Endothelial cell of umbilical vein (primary cell): ENCODE measurements around the gene VPS51. TPM values are rescaled to one million over a fixed set of nuclear protein-coding genes. Genes with fewer than 3 reads are reported as not detected.

ENCODE experiments used
- BruUV-seq: library from RNA; stranded (reverse); fragments of 400-500 nt; replicated peaks from 2 replicates; lab custom pipeline; 2021; lab: Mats Ljungman, UMichigan
- CTCF ChIA-PET: fragments of 300-600, 350-600 bp; sonication (Branson Sonifier 250); formaldehyde crosslinking; loops from one replicate; lab custom pipeline; 2021; ENCODE audit warnings: antibody characterized with exemption, inconsistent platforms; lab: Charles Lee
- POLR2A ChIA-PET: fragments of 300-600, 350-600 bp; sonication (Branson Sonifier 250); formaldehyde crosslinking; loops from one replicate; lab custom pipeline; 2021; ENCODE audit warnings: antibody characterized with exemption, inconsistent platforms; lab: Charles Lee
- DNase-seq: peaks from one replicate; pipeline ENCODE4 v3.0.0-alpha.2; 2011; ENCODE audit warnings: low read depth, low spot score
- FAIRE-seq: peaks from 2 replicates; lab custom pipeline; 2011; peaks lifted over from hg19 to GRCh38; lab: Jason Lieb, UNC
- H2AFZ ChIP-seq: 2 replicates; pipeline ENCODE4 v1.6.0; 2012; ENCODE audit warnings: low read depth, low read length, control low read depth, inconsistent platforms
- H3K27ac ChIP-seq: 2 replicates; pipeline ENCODE4 v1.5.1; 2011; ENCODE audit warnings: low read depth, mild to moderate bottlenecking, control low read depth, low read length, moderate library complexity; ENCODE audit not compliant: insufficient read depth
- H3K27me3 ChIP-seq, 2 experiments: 2 replicates each; pipeline versions ENCODE4 v1.6.0 to v1.6.1; 2011; ENCODE audit warnings: low read length in 2 of 2, mixed read lengths in 1 of 2; ENCODE audit not compliant: control insufficient read depth in 2 of 2, insufficient read depth in 2 of 2
- H3K36me3 ChIP-seq, 2 experiments: 2 replicates in 1 of 2; 3 replicates in 1 of 2; pipeline ENCODE4 v1.5.1; 2011; ENCODE audit warnings: low read length in 2 of 2, mild to moderate bottlenecking in 1 of 2, moderate library complexity in 1 of 2; ENCODE audit not compliant: control insufficient read depth in 2 of 2, insufficient read depth in 2 of 2; ENCODE audit errors: extremely low read depth in 1 of 2
- H3K4me1 ChIP-seq: 3 replicates; pipeline ENCODE4 v1.5.1; 2011; ENCODE audit warnings: mild to moderate bottlenecking, low read length; ENCODE audit not compliant: control insufficient read depth, insufficient read depth; ENCODE audit errors: extremely low read depth
- H3K4me2 ChIP-seq: 2 replicates; pipeline ENCODE4 v1.6.1; 2011; ENCODE audit warnings: low read length, control low read depth, mixed read lengths; ENCODE audit not compliant: insufficient read depth
- H3K4me3 ChIP-seq, 3 experiments: fragments of 200-600 bp in 1 of 3; sonication (generic), shearing (Covaris generic) in 1 of 3; replicated peaks in 1 of 3; 2 replicates each; pipeline ENCODE4 v1.5.1; 2011 to 2016; ENCODE audit warnings: control low read depth in 3 of 3, low read length in 3 of 3, mild to moderate bottlenecking in 2 of 3, inconsistent platforms in 1 of 3, low read depth in 1 of 3, moderate library complexity in 1 of 3; ENCODE audit not compliant: insufficient read depth in 1 of 3
- H3K79me2 ChIP-seq: 2 replicates; pipeline ENCODE4 v1.6.0; 2012; ENCODE audit warnings: low read length, inconsistent platforms; ENCODE audit not compliant: control insufficient read depth, insufficient read depth
- H3K9ac ChIP-seq: replicated peaks from 2 replicates; pipeline ENCODE3; 2011; ENCODE audit warnings: low read length, control low read depth; ENCODE audit not compliant: insufficient read depth; ENCODE audit errors: extremely low read depth
- H3K9me1 ChIP-seq: replicated peaks from 3 replicates; pipeline ENCODE4 v1.6.0; 2011; ENCODE audit warnings: mild to moderate bottlenecking, low read length; ENCODE audit not compliant: control insufficient read depth, insufficient read depth; ENCODE audit errors: extremely low read depth
- H3K9me3 ChIP-seq: replicated peaks from 2 replicates; pipeline ENCODE4 v1.5.1; 2012; ENCODE audit warnings: low read length, inconsistent platforms; ENCODE audit not compliant: control insufficient read depth, insufficient read depth
- H4K20me1 ChIP-seq: replicated peaks from 2 replicates; pipeline ENCODE3; 2011; ENCODE audit warnings: mild to moderate bottlenecking, low read length; ENCODE audit not compliant: control insufficient read depth, insufficient read depth; ENCODE audit errors: extremely low read depth
- CTCF ChIP-seq, 2 donors: IDR thresholded peaks; 1 replicate in 1 of 2; 2 replicates in 1 of 2; pipeline ENCODE4 v1.5.1; 2011; ENCODE audit warnings: low read length in 2 of 2, mild to moderate bottlenecking in 2 of 2, moderate library complexity in 2 of 2, control low read depth in 1 of 2, inconsistent platforms in 1 of 2, low read depth in 1 of 2; ENCODE audit not compliant: insufficient read depth in 1 of 2; ENCODE audit errors: extremely low read depth in 1 of 2
- EZH2 ChIP-seq: IDR thresholded peaks from 2 replicates; pipeline ENCODE4 v1.6.1; 2012; ENCODE audit warnings: borderline replicate concordance, low read depth, mild to moderate bottlenecking, moderate library complexity, low read length, inconsistent platforms; ENCODE audit not compliant: severe bottlenecking
- FOS ChIP-seq: IDR thresholded peaks from 2 replicates; pipeline ENCODE4 v1.6.1; 2011; ENCODE audit warnings: mild to moderate bottlenecking, low read length, moderate library complexity, borderline replicate concordance; ENCODE audit not compliant: insufficient read depth
- GATA2 ChIP-seq: IDR thresholded peaks from 2 replicates; pipeline ENCODE4 v1.7.0; 2011; ENCODE audit warnings: low read depth, mild to moderate bottlenecking, moderate library complexity, mixed read lengths, low read length; ENCODE audit not compliant: insufficient read length, insufficient read depth
- JUN ChIP-seq: IDR thresholded peaks from 2 replicates; pipeline ENCODE4 v1.6.1; 2011; ENCODE audit warnings: borderline replicate concordance, low read depth; ENCODE audit not compliant: insufficient read length, insufficient read depth
- MYC ChIP-seq: IDR thresholded peaks from one replicate; pipeline ENCODE4 v1.6.1; 2011; ENCODE audit warnings: mild to moderate bottlenecking, low read depth, low read length
- POLR2A ChIP-seq: IDR thresholded peaks from 2 replicates; pipeline ENCODE4 v1.6.1; 2012; ENCODE audit warnings: low read depth, mild to moderate bottlenecking, control low read depth, low read length
- POLR2AphosphoS5 ChIP-seq: IDR thresholded peaks from 2 replicates; pipeline ENCODE4 v1.6.1; 2012; ENCODE audit warnings: low read depth, mild to moderate bottlenecking, control low read depth, low read length, moderate library complexity; ENCODE audit not compliant: insufficient read depth
- dilution Hi-C: fragments of 300-500 bp; cut with MboI; formaldehyde crosslinking; loops from one replicate; pipeline ENCODE4 v1.15.0; 2019; ENCODE audit warnings: low sequenced_read_pairs; ENCODE audit not compliant: extremely low pct_ligation_motif_present
- intact Hi-C: fragments of 100-400 bp; cut with micrococcal nuclease; formaldehyde crosslinking; loops from one replicate; pipeline ENCODE4 v1.10.0; 2022
- polyA plus RNA-seq, 4 experiments: library from polyadenylated mRNA; depleted of rRNA in 3 of 4; stranded (reverse) in 3 of 4; unstranded in 1 of 4; fragments of >200 nt; gene quantifications; 2 replicates each; pipeline versions ENCODE4 v1.2.1 to v1.2.3, GENCODE V29; 2011 to 2012; ENCODE audit warnings: missing spikeins in 1 of 4
- total RNA-seq: library from RNA; stranded (reverse); gene quantifications from 2 replicates; pipeline ENCODE4 v1.2.3, GENCODE V29; 2021
- TF ChIP-seq, protein P1 (sequence below): IDR thresholded peaks from 2 replicates; pipeline ENCODE4 v1.6.1; 2011; ENCODE audit not compliant: insufficient read depth, insufficient read length

The VPS51 gene
- total and polyA plus RNA-seq, 2 donors (not counting 3 experiments of a cell fraction or from before 2014, with no cell fraction given), result 108 to 146 TPM

DNA sequence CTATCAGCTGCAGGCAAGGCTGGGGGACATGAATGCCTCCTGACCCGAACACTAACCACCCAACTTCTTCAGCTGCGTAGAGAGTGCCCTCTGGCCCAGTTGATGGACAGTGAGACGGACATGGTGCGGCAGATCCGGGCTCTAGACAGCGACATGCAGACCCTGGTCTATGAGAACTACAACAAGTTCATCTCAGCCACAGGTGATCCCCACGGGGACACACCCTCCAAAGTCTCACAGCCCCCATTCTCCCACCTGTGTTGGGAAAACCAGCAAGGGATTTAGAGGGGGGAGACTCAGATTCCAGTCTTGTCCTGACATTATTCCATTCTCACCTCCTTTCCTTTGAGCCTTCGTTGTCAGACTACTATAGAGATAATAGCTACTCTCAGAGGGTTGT lies 912 bp downstream of the VPS51 start:
- dilution Hi-C loops, result no loop called here
- no peak overlapping the region for H2AFZ ChIP-seq
- H4K20me1 ChIP-seq, result no peaks in the 10 kb centered on the region
- intact Hi-C loops, result loop anchor here (1.0 to 5.0 kb wide), 4 partner anchors 13 to 85 kb away; partner anchors contain the start of genes ARL2, CDCA5, SNX15 and TM7SF2
- TF ChIP-seq EZH2, result no peak
- no peak for TF ChIP-seq JUN
- no peak for TF ChIP-seq POLR2AphosphoS5
- TF ChIP-seq, protein P1, sequence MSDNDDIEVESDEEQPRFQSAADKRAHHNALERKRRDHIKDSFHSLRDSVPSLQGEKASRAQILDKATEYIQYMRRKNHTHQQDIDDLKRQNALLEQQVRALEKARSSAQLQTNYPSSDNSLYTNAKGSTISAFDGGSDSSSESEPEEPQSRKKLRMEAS, result no peak
- TF ChIP-seq CTCF (IDR thresholded peaks at IDR 0.05; ENCODE audit: extremely low read depth in 1 of 2, insufficient read depth in 1 of 2, low read depth in 1 of 2, low read length in 2 of 2), result no peak
- TF ChIP-seq FOS, result no peak
- TF ChIP-seq MYC, result no peak
- TF ChIP-seq POLR2A, result no peak
- no peak for TF ChIP-seq GATA2
- BruUV-seq, result TSS peak; percentile 55
- no peak for FAIRE-seq
- no peaks in the 10 kb centered on the region for H3K27me3 ChIP-seq
- H3K9me1 ChIP-seq, result no peaks in the 10 kb centered on the region
- peaks cover 6% of the 10 kb centered on the region for H3K4me1 ChIP-seq
- H3K79me2 ChIP-seq, result peaks cover 10% of the 10 kb centered on the region
- no peaks in the 10 kb centered on the region for H3K36me3 ChIP-seq
- H3K9ac ChIP-seq, result no peak overlapping the region
- CTCF ChIA-PET, result interaction anchor here (1.2 to 5.3 kb wide), 3 partner anchors 12 to 20 kb away, joined by 3 to 56 read pairs (median 3); partner anchors contain the start of genes TM7SF2 and ZNHIT2
- H3K9me3 ChIP-seq, result no peaks in the 10 kb centered on the region
- no peak for DNase-seq
- no peak overlapping the region for H3K27ac ChIP-seq
- POLR2A ChIA-PET, result interaction anchor here (2.0 to 2.4 kb wide), 2 partner anchors 14 to 19 kb away, joined by 5 to 6 read pairs; no protein-coding TSS in a partner anchor
- peak overlapping the region; percentile 59 for H3K4me2 ChIP-seq
- H3K4me3 ChIP-seq, result peak overlapping the region in 2 of 3 experiments; percentile 37 to 56
